ENCODE data around the gene R3HDML. TPM values are rescaled to one million over a fixed set of nuclear protein-coding genes. Genes with fewer than 3 reads are reported as not detected.

Gene R3HDML
- total and polyA plus RNA-seq, 2 of the 13 experiments (the other 11 are each of a cell fraction or from before 2014, with no cell fraction given), result not detected

DNA sequence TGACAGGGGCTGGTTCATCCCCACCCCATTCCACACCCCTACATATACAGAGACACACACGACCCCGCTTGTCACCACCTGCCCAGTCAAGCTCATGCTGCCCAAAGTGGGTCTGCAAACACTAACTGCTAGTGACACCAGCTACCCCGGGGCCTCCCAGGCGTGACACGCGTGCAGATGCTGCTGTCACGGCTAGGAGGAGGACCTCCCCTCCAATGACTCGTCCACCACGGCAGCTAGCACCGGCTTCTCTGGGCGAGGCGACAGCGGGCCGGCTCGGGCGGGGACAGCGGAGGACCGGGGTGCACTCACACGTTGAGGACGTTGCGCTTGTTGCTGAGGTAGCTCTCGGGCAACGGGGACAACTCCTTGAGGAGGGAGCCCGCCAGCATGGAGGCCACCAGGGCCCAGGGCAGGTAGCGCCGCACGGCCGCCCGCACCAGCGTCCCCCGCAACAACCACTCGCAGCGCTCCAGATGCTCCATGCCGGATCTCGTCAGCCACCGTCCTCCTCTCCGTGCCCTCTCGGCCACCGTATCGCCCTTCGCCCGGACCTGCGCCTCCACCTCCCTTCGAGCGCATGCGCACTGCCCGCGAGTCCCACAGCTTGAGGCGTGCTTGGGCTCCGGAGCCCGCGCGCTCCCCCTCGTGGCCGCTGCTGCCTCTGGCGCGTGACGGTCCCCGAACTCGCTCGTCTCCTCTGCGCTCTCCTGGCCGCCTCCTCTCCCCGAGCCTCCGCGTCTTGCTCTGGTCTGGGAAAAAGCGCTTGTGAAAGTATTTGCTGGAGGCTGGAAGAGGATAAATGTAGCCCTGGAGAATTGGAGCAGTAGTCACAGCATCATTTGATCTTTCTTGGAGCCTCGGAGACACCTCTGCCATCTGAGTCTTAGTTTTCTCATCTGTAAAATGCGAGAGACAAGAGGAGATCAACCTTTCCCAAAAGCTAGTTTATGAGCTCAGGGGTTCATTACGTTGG, 25.9 kb upstream of the R3HDML start, which contains the start of gene FITM2 (continued):
- TF ChIP-seq RBAK (CRISPR knock-in tag; IDR thresholded peaks at IDR 0.05) (peak; percentile 52; the same call in 1 of the 2 replicates), SSRP1 (CRISPR knock-in tag; IDR thresholded peaks at IDR 0.05) (peak; percentile 93; the same call in 1 of the 2 replicates), STAG1 (CRISPR knock-in tag; IDR thresholded peaks at IDR 0.05) (peak; percentile 99), CREB3 (CRISPR knock-in tag; IDR thresholded peaks at IDR 0.05) (peak; percentile 90; the same call in 1 of the 2 replicates), ZXDC (CRISPR knock-in tag; IDR thresholded peaks at IDR 0.05) (peak; percentile 98), MED13 (CRISPR knock-in tag; IDR thresholded peaks at IDR 0.05) (peak; percentile 45; the same call in 1 of the 2 replicates), ZNF343 (CRISPR knock-in tag; IDR thresholded peaks at IDR 0.05) (peak; percentile 94; the same call in 1 of the 2 replicates), SP5 (CRISPR knock-in tag; IDR thresholded peaks at IDR 0.05; ENCODE audit: borderline replicate concordance, low read depth) (peak; percentile 49; the same call in 1 of the 2 replicates), ZFP1 (CRISPR knock-in tag; IDR thresholded peaks at IDR 0.05) (no peak), ZNF576 (CRISPR knock-in tag; IDR thresholded peaks at IDR 0.05) (no peak; the same call in 1 of the 2 replicates), ATF1 (CRISPR knock-in tag; IDR thresholded peaks at IDR 0.05) (no peak), ZKSCAN5 (CRISPR knock-in tag; IDR thresholded peaks at IDR 0.05) (peak; percentile 67), ZNF773 (CRISPR knock-in tag; IDR thresholded peaks at IDR 0.05; ENCODE audit: borderline replicate concordance) (no peak; the same call in 1 of the 2 replicates), TCF7 (IDR thresholded peaks at IDR 0.05; ENCODE audit: low read depth) (no peak), CREBL2 (CRISPR knock-in tag; IDR thresholded peaks at IDR 0.05; ENCODE audit: borderline replicate concordance) (no peak), SCMH1 (CRISPR knock-in tag; IDR thresholded peaks at IDR 0.05; ENCODE audit: borderline replicate concordance) (no peak), BORCS8-MEF2B (CRISPR knock-in tag; IDR thresholded peaks at IDR 0.05) (peak; percentile 89)
- TF ChIP-seq, protein P1, sequence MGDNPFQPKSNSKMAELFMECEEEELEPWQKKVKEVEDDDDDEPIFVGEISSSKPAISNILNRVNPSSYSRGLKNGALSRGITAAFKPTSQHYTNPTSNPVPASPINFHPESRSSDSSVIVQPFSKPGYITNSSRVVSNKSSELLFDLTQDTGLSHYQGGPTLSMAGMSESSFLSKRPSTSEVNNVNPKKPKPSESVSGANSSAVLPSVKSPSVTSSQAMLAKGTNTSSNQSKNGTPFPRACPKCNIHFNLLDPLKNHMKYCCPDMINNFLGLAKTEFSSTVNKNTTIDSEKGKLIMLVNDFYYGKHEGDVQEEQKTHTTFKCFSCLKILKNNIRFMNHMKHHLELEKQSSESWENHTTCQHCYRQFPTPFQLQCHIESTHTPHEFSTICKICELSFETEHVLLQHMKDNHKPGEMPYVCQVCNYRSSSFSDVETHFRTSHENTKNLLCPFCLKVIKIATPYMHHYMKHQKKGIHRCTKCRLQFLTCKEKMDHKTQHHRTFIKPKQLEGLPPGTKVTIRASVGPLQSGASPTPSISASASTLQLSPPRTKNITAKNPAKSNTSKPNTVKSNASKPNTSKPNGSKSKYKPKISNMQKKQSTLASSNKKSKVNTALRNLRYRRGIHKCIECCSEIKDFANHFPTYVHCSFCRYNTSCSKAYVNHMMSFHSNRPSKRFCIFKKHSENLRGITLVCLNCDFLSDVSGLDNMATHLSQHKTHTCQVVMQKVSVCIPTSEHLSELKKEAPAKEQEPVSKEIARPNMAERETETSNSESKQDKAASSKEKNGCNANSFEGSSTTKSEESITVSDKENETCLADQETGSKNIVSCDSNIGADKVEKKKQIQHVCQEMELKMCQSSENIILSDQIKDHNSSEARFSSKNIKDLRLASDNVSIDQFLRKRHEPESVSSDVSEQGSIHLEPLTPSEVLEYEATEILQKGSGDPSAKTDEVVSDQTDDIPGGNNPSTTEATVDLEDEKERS (CRISPR knock-in tag; IDR thresholded peaks at IDR 0.05), result peak; percentile 96
- TF ChIP-seq, protein P2, sequence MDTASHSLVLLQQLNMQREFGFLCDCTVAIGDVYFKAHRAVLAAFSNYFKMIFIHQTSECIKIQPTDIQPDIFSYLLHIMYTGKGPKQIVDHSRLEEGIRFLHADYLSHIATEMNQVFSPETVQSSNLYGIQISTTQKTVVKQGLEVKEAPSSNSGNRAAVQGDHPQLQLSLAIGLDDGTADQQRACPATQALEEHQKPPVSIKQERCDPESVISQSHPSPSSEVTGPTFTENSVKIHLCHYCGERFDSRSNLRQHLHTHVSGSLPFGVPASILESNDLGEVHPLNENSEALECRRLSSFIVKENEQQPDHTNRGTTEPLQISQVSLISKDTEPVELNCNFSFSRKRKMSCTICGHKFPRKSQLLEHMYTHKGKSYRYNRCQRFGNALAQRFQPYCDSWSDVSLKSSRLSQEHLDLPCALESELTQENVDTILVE (CRISPR knock-in tag; IDR thresholded peaks at IDR 0.05), result peak; percentile 93; the same call in 1 of the 2 replicates

All from HepG2 (cell line).